OCI-LY3 (cell line): ENCODE results near the gene PLEKHH2.

Source experiments
- CTCF ChIP-seq: fragments of 200-600, 300-600 bp; sonication (generic); IDR thresholded peaks from 2 replicates; pipeline ENCODE4 v1.5.1; 2014; ENCODE audit warnings: antibody characterized with exemption, low read length, low read depth
- EZH2phosphoT487 ChIP-seq: fragments of 200-600 bp; shearing (Covaris generic); IDR thresholded peaks from 2 replicates; pipeline ENCODE4 v1.6.1; 2018; ENCODE audit warnings: antibody characterized with exemption, mixed run types, low read depth

DNA sequence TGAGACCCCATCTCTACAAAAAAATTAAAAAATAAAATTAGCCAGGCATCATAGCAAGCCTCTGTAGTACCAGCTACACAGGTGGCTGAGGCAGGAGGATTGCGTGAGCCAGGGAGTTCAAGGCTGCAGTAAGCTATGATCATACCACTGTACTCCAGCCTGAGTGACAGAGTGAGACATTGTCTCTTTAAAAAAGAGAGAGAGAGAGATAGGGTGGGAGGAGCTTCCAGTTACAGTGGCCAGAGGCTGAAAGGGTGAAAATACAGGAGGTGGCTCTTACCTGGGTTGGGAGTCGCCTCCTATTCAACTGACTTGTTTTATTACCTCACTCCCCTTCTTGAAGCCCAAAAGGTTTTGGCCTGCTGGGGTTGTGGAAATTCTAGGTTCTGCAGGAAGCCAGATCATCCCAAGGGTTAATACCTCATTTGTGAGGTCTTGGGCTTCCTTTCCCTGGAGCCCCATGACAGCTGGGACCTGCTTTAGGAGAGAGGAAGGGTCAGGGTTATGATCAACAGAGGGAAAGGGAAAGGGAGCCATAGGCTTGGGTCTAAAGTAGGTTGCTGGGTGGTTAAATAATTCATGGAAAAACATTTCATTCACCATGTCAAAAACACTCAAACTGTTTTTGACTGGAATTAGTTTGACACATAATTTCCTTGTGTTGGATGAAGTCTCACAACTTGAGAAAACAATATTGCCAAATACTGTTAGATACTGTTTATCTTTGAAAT is 154.1 kb downstream of the PLEKHH2 start:
- TF ChIP-seq CTCF (no peak), EZH2phosphoT487 (no peak)
